ENCODE data around the gene CFAP299.

The CFAP299 gene

DNA sequence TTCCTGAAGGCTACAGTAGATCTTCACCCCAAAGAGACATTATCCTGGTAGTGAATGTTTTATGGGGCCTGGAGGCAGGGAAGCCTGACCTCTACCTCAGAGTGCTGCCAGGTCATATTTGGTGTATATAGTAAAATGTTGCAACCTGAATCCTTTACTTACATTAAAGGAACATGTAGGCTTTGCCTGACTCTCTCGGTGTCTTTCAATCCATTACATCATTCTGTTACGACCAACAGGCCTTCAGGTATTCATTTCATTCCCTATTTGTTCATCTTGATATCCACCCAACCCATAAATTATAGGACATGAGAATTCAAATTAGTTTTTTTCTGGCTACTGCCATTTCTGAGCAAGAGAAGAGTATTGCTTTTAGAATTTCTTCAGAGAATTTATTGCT, 116.5 kb downstream of the CFAP299 start:
- TF ChIP-seq, protein P1, sequence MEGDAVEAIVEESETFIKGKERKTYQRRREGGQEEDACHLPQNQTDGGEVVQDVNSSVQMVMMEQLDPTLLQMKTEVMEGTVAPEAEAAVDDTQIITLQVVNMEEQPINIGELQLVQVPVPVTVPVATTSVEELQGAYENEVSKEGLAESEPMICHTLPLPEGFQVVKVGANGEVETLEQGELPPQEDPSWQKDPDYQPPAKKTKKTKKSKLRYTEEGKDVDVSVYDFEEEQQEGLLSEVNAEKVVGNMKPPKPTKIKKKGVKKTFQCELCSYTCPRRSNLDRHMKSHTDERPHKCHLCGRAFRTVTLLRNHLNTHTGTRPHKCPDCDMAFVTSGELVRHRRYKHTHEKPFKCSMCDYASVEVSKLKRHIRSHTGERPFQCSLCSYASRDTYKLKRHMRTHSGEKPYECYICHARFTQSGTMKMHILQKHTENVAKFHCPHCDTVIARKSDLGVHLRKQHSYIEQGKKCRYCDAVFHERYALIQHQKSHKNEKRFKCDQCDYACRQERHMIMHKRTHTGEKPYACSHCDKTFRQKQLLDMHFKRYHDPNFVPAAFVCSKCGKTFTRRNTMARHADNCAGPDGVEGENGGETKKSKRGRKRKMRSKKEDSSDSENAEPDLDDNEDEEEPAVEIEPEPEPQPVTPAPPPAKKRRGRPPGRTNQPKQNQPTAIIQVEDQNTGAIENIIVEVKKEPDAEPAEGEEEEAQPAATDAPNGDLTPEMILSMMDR (IDR thresholded peaks at IDR 0.05; ENCODE audit: control insufficient read depth, insufficient read depth, low read depth, low read length, missing control alignments) = no peak
- DNase-seq (ENCODE audit: low read depth) = no peak
- H3K4me3 ChIP-seq (ENCODE audit: control insufficient read depth, low read depth, low read length) = no peak overlapping the region

DNA sequence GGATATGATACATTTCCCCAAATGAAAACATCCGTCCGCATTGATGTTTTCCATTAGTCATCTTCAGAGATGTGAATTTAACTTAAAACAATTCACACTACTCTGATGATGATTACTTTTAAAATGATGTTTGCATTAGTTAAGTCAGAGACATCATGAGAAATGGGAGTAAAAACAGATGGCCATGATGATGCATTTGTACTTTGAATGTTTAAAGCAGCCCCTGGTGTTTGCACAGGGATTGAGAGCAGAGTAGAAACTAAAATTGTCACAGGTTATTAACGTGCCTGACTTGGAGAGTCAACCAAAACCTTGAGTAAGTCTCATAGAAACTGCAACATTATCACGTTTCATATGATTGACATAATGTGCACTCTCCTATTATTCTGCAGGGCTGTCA, 117.2 kb downstream of the CFAP299 start:
- DNase-seq (ENCODE audit: low read depth) = no peak
- TF ChIP-seq, protein P1 (IDR thresholded peaks at IDR 0.05; ENCODE audit: control insufficient read depth, insufficient read depth, low read depth, low read length, missing control alignments) = no peak
- H3K4me3 ChIP-seq (ENCODE audit: control insufficient read depth, low read depth, low read length) = no peak overlapping the region

- TF ChIP-seq, protein P1 (IDR thresholded peaks at IDR 0.05; ENCODE audit: control insufficient read depth, insufficient read depth, low read depth, low read length, missing control alignments) = no peak
- no peak overlapping the region for H3K4me3 ChIP-seq (ENCODE audit: control insufficient read depth, low read depth, low read length)
- no peak for DNase-seq (ENCODE audit: low read depth)
Observed at GRCh38 chr4:80454040-80454439, 118.5 kb downstream of the CFAP299 start.

GRCh38 chr4:80454556-80454955, 119.0 kb downstream of the CFAP299 start:
- H3K4me3 ChIP-seq (ENCODE audit: control insufficient read depth, low read depth, low read length) = no peak overlapping the region
- no peak for DNase-seq (ENCODE audit: low read depth)
- TF ChIP-seq, protein P1 (IDR thresholded peaks at IDR 0.05; ENCODE audit: control insufficient read depth, insufficient read depth, low read depth, low read length, missing control alignments) = no peak

DNA sequence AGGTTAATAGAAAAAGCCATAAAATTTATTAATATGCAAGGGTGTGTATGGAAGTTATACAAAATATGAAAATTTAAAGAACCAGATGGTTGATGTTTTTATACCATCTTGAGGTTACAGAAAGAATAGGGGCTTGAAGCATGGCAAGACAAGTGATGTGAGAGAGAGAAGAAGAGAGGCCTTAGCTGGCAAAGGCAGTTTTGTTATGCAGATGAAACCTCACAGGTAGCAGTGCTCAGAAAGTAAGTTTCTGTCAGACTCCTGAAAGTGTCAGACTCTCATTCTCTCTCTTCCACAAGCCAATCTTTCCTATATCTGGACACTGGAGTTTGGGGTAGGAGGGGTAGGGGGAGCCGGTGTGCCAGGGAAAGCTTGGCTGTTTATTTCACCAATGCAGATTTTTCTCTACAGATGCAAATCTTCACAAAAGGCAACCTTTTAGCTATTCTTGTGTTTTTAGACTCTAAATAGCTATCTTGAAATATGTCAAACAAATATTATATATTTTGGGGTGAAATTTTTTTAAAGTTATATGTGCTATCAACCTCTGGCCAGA, 124.5 kb downstream of the CFAP299 start:
- TF ChIP-seq, protein P1 (IDR thresholded peaks at IDR 0.05; ENCODE audit: control insufficient read depth, insufficient read depth, low read depth, low read length, missing control alignments) = no peak
- no peak for DNase-seq (ENCODE audit: low read depth)
- no peak overlapping the region for H3K4me3 ChIP-seq (ENCODE audit: control insufficient read depth, low read depth, low read length)

- no peak for DNase-seq (ENCODE audit: low read depth)
- TF ChIP-seq, protein P1 (IDR thresholded peaks at IDR 0.05; ENCODE audit: control insufficient read depth, insufficient read depth, low read depth, low read length, missing control alignments) = no peak
Observed at GRCh38 chr4:80461412-80461811, 125.9 kb downstream of the CFAP299 start.

More at GRCh38 chr4:80461412-80461811, 125.9 kb downstream of the CFAP299 start:
- no peak overlapping the region for H3K4me3 ChIP-seq (ENCODE audit: control insufficient read depth, low read depth, low read length)
